ENCODE results near the gene PDZD8. TPM values are rescaled to one million over a fixed set of nuclear protein-coding genes. Genes with fewer than 3 reads are reported as not detected.

Gene PDZD8
- polyA plus RNA-seq, 2 of the 4 experiments (the other 2 are of a cell fraction): 27.4 to 76.7 TPM

GRCh38 chr10:117262903-117263293 lies 112.3 kb downstream of the PDZD8 start:
- Histone ChIP-seq H3K4me2 (no peak overlapping the region), H3K27ac (no peak overlapping the region), H3K4me1 (no peaks in the 10 kb centered on the region), H3K4me3 (no peak overlapping the region), H3K9me3 (no peaks in the 10 kb centered on the region)
- 53% methylated on average over 6 of the region's 7 CpGs for WGBS (ENCODE audit: missing lambda C conversion rate)
- CTCF ChIA-PET: interaction anchor here (2.8 to 4.5 kb wide), 2 partner anchors 13 to 46 kb away, joined by 10 to 20 read pairs; no protein-coding TSS in a partner anchor
- FAIRE-seq: no peak
- no peak for DNase-seq (ENCODE audit: low read depth in 1 of 2, low spot score in 1 of 2)
- POLR2A ChIA-PET: no interaction called here
- TF ChIP-seq RAD21 (conservative IDR thresholded peaks at IDR 0.05 in 1 of 2, IDR thresholded peaks at IDR 0.05 in 1 of 2) (no peak), GATA3 (IDR thresholded peaks at IDR 0.05; ENCODE audit: borderline replicate concordance) (no peak), ATOH8 (CRISPR knock-in tag; IDR thresholded peaks at IDR 0.05; ENCODE audit: low read depth) (no peak)
- ATAC-seq: no peak

- CTCF ChIA-PET: interaction anchor here (1.8 to 4.5 kb wide), 3 partner anchors 14 to 57 kb away, joined by 7 to 20 read pairs (median 10); no protein-coding TSS in a partner anchor
Observed at GRCh38 chr10:117262291-117262902, 112.8 kb downstream of the PDZD8 start.

GRCh38 chr10:117261501-117261900 lies 113.7 kb downstream of the PDZD8 start:
- Histone ChIP-seq H3K4me3 (no peak overlapping the region), H3K4me1 (no peaks in the 10 kb centered on the region), H3K27ac (no peak overlapping the region), H3K4me2 (no peak overlapping the region), H3K9me3 (no peaks in the 10 kb centered on the region)
- no peak for DNase-seq (ENCODE audit: low read depth in 1 of 2, low spot score in 1 of 2)
- ChIA-PET POLR2A (no interaction called here), CTCF (interaction anchor here (1.8 to 4.5 kb wide), 3 partner anchors 14 to 58 kb away, joined by 7 to 20 read pairs (median 10); no protein-coding TSS in a partner anchor)
- no peak for ATAC-seq
- 87% methylated on average over 3 of the region's 3 CpGs for WGBS (ENCODE audit: missing lambda C conversion rate)
- no peak for FAIRE-seq
- TF ChIP-seq RARB (CRISPR knock-in tag; IDR thresholded peaks at IDR 0.05) (no peak), MAFK (IDR thresholded peaks at IDR 0.05; ENCODE audit: partially characterized antibody) (no peak), ZFP36 (IDR thresholded peaks at IDR 0.05; ENCODE audit: borderline replicate concordance, partially characterized antibody) (no peak), HOXA7 (CRISPR knock-in tag; IDR thresholded peaks at IDR 0.05) (no peak), NFE2L2 (conservative IDR thresholded peaks at IDR 0.05; ENCODE audit: low read length) (no peak), HOXB13 (CRISPR knock-in tag; IDR thresholded peaks at IDR 0.05; ENCODE audit: low read depth) (no peak), POLR2AphosphoS2 (conservative IDR thresholded peaks at IDR 0.05; ENCODE audit: low read length) (no peak), FOSB (CRISPR knock-in tag; IDR thresholded peaks at IDR 0.05) (no peak), CTCF (IDR thresholded peaks at IDR 0.05) (no peak), HES2 (IDR thresholded peaks at IDR 0.05) (no peak), JUNB (IDR thresholded peaks at IDR 0.05) (no peak), HOXB5 (CRISPR knock-in tag; IDR thresholded peaks at IDR 0.05) (no peak), CBX2 (IDR thresholded peaks at IDR 0.05; ENCODE audit: borderline replicate concordance, low read depth) (no peak), CEBPB (IDR thresholded peaks at IDR 0.05) (no peak), RFX5 (IDR thresholded peaks at IDR 0.05) (no peak)

More at GRCh38 chr10:117262291-117262902, 112.8 kb downstream of the PDZD8 start:
- Histone ChIP-seq H3K27ac (no peak overlapping the region), H3K4me1 (no peaks in the 10 kb centered on the region), H3K4me3 (no peak overlapping the region), H3K4me2 (no peak overlapping the region), H3K9me3 (no peaks in the 10 kb centered on the region)
- no peak for DNase-seq (ENCODE audit: low read depth in 1 of 2, low spot score in 1 of 2)
- TF ChIP-seq ZSCAN20 (CRISPR knock-in tag; IDR thresholded peaks at IDR 0.05): no peak
- no peak for TF ChIP-seq NFE2L2 (conservative IDR thresholded peaks at IDR 0.05; ENCODE audit: low read length)
- TF ChIP-seq ZC3H11A (IDR thresholded peaks at IDR 0.05): no peak
- no peak for TF ChIP-seq TP53 (CRISPR knock-in tag; IDR thresholded peaks at IDR 0.05)
- no peak for TF ChIP-seq ZNF302 (CRISPR knock-in tag; IDR thresholded peaks at IDR 0.05)
- no peak for TF ChIP-seq SMC3 (IDR thresholded peaks at IDR 0.05)
- no peak for TF ChIP-seq RFX5 (IDR thresholded peaks at IDR 0.05)
- TF ChIP-seq HDAC2 (IDR thresholded peaks at IDR 0.05): no peak
- no peak for TF ChIP-seq BCL3 (IDR thresholded peaks at IDR 0.05)
- no peak for TF ChIP-seq CBX8 (IDR thresholded peaks at IDR 0.05)
- TF ChIP-seq HMGXB4 (CRISPR knock-in tag; IDR thresholded peaks at IDR 0.05; ENCODE audit: borderline replicate concordance): no peak
- no peak for TF ChIP-seq CHD2 (IDR thresholded peaks at IDR 0.05; ENCODE audit: low read length, partially characterized antibody)
- TF ChIP-seq EHMT2 (IDR thresholded peaks at IDR 0.05; ENCODE audit: low read depth): no peak
- TF ChIP-seq RARB (CRISPR knock-in tag; IDR thresholded peaks at IDR 0.05): no peak
- TF ChIP-seq SREBF2 (IDR thresholded peaks at IDR 0.05): no peak
- WGBS (ENCODE audit: missing lambda C conversion rate): 69% methylated on average over 10 of the region's 10 CpGs
- peak; percentile 20 to 55; a peak in 3 of 6 replicates for ATAC-seq
- FAIRE-seq: no peak
- POLR2A ChIA-PET: no interaction called here

All from A549 (cell line).